KMS-11 (cell line): ENCODE measurements around the gene GABBR2.

Experiments used
- H2AFZ ChIP-seq: fragments of 200-600 bp; sonication (generic); 2 replicates; pipeline ENCODE4 v1.6.1; 2016; ENCODE audit warnings: antibody characterized with exemption, mixed run types, low read depth
- H3K27ac ChIP-seq: fragments of 200-600 bp; sonication (generic); 2 replicates; pipeline ENCODE4 v1.6.1; 2016; ENCODE audit warnings: mild to moderate bottlenecking, mixed run types
- H3K27me3 ChIP-seq: fragments of 200-600 bp; sonication (generic); 2 replicates; pipeline ENCODE4 v1.6.1; 2017; ENCODE audit warnings: mild to moderate bottlenecking, low read depth, mixed run types, moderate library complexity; ENCODE audit not compliant: insufficient read depth
- H3K36me3 ChIP-seq: fragments of 200-600 bp; sonication (generic); 2 replicates; pipeline ENCODE4 v1.6.1; 2017; ENCODE audit warnings: mild to moderate bottlenecking, mixed run types; ENCODE audit not compliant: insufficient read depth
- H3K4me1 ChIP-seq: fragments of 200-600 bp; sonication (generic); 2 replicates; pipeline ENCODE4 v1.6.1; 2016; ENCODE audit warnings: mild to moderate bottlenecking, low read depth, mixed run types; ENCODE audit not compliant: poor library complexity, severe bottlenecking
- H3K4me2 ChIP-seq: fragments of 200-600 bp; sonication (generic); 2 replicates; pipeline ENCODE4 v1.7.0; 2016; ENCODE audit warnings: mild to moderate bottlenecking, mixed run types
- H3K4me3 ChIP-seq: fragments of 200-600 bp; sonication (generic); IDR thresholded peaks from 2 replicates; pipeline ENCODE4 v1.6.1; 2017; ENCODE audit warnings: low read depth, low read length, mixed read lengths; ENCODE audit not compliant: insufficient read depth
- H3K79me2 ChIP-seq: fragments of 200-600 bp; sonication (generic); 2 replicates; pipeline ENCODE4 v1.6.1; 2016; ENCODE audit warnings: low read depth, mixed run types; ENCODE audit not compliant: insufficient read depth
- H3K9ac ChIP-seq: fragments of 200-600 bp; sonication (generic); 2 replicates; pipeline ENCODE4 v1.6.1; 2016; ENCODE audit warnings: mild to moderate bottlenecking, mixed run types
- H4K20me1 ChIP-seq: fragments of 200-600 bp; sonication (generic); 2 replicates; pipeline ENCODE4 v1.6.1; 2016; ENCODE audit warnings: mild to moderate bottlenecking, mixed run types; ENCODE audit not compliant: insufficient read depth
- TF ChIP-seq, protein P1 (sequence below): fragments of 200-600 bp; sonication (generic); conservative IDR thresholded peaks from 2 replicates; pipeline ENCODE4 v1.6.1; 2017; ENCODE audit warnings: low read depth, mild to moderate bottlenecking, antibody characterized with exemption, low read length, moderate library complexity, mixed read lengths

The GABBR2 gene

GRCh38 chr9:98538626-98539031 lies 170.1 kb downstream of the GABBR2 start:
- no peak overlapping the region for H3K4me2 ChIP-seq
- no peaks in the 10 kb centered on the region for H3K36me3 ChIP-seq
- H3K4me1 ChIP-seq: no peaks in the 10 kb centered on the region
- H2AFZ ChIP-seq: no peak overlapping the region
- H3K79me2 ChIP-seq: no peaks in the 10 kb centered on the region
- no peaks in the 10 kb centered on the region for H4K20me1 ChIP-seq
- TF ChIP-seq, protein P1, sequence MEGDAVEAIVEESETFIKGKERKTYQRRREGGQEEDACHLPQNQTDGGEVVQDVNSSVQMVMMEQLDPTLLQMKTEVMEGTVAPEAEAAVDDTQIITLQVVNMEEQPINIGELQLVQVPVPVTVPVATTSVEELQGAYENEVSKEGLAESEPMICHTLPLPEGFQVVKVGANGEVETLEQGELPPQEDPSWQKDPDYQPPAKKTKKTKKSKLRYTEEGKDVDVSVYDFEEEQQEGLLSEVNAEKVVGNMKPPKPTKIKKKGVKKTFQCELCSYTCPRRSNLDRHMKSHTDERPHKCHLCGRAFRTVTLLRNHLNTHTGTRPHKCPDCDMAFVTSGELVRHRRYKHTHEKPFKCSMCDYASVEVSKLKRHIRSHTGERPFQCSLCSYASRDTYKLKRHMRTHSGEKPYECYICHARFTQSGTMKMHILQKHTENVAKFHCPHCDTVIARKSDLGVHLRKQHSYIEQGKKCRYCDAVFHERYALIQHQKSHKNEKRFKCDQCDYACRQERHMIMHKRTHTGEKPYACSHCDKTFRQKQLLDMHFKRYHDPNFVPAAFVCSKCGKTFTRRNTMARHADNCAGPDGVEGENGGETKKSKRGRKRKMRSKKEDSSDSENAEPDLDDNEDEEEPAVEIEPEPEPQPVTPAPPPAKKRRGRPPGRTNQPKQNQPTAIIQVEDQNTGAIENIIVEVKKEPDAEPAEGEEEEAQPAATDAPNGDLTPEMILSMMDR: no peak
- H3K27me3 ChIP-seq: no peaks in the 10 kb centered on the region
- H3K4me3 ChIP-seq: no peak overlapping the region
- no peak overlapping the region for H3K9ac ChIP-seq
- H3K27ac ChIP-seq: no peak overlapping the region

- no peaks in the 10 kb centered on the region for H3K4me1 ChIP-seq
- TF ChIP-seq, protein P1: no peak
- H2AFZ ChIP-seq: no peak overlapping the region
- no peaks in the 10 kb centered on the region for H3K79me2 ChIP-seq
- no peak overlapping the region for H3K9ac ChIP-seq
- no peak overlapping the region for H3K4me2 ChIP-seq
- H3K27ac ChIP-seq: no peak overlapping the region
- H3K27me3 ChIP-seq: no peaks in the 10 kb centered on the region
- no peaks in the 10 kb centered on the region for H3K36me3 ChIP-seq
- H3K4me3 ChIP-seq: no peak overlapping the region
- no peaks in the 10 kb centered on the region for H4K20me1 ChIP-seq
These were observed 170.5 kb downstream of the GABBR2 start for GRCh38 chr9:98538203-98538602.

DNA sequence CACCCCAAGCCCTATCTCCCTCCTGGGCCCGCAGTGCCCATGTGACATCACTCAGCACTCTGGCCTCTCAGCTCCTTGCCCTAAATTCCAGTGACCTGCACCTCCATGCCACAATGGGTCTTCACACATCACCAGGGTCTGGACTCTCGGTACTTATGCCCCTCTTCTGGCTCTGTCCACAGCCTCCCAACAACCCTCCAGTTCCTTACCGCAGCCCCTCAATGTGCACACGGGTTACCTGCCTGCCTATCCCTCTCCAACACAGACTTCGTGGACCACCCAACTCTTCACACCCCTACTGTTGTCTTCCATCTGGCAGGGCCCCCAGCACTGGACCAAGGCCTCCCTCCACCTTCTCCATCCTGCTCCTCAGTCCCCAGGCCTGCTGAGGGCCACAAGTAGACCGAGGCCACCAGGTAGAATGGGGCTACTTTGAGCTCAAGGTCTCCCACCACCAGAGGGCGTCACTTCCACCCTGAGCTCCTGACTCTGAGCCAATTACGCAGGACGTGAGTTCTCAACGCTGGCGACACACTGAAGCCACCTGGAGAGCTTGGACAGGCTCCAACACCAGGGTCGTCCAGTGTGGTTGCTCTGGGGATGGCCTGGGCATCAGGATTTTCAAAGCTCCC lies 172.1 kb downstream of the GABBR2 start:
- no peaks in the 10 kb centered on the region for H3K36me3 ChIP-seq
- no peaks in the 10 kb centered on the region for H3K4me1 ChIP-seq
- H3K9ac ChIP-seq: no peak overlapping the region
- H3K4me3 ChIP-seq: no peak overlapping the region
- no peak overlapping the region for H3K27ac ChIP-seq
- TF ChIP-seq, protein P1: peak; percentile 55
- H3K27me3 ChIP-seq: no peaks in the 10 kb centered on the region
- H3K4me2 ChIP-seq: no peak overlapping the region
- no peak overlapping the region for H2AFZ ChIP-seq
- H4K20me1 ChIP-seq: no peaks in the 10 kb centered on the region
- no peaks in the 10 kb centered on the region for H3K79me2 ChIP-seq

DNA sequence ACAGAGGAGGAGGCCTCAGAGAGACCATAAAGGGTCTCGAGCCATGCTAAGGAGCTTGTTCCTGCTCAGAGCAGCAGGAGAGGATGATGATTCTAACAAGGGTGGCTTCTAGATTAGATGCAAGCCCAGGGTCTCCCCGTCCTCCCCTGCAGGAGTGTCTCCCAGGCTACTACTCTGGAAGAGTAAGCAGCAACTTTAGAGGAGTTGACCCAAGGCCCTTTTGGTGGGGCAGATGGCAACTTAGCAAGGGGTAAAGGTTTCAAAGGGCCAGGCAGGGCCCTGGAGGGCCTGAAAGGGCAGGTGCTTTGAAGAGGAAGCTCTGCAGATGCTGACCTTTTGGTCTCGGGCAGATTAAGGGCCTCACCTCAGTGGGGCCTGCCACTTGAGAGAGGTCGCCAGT lies 174.9 kb downstream of the GABBR2 start:
- H3K79me2 ChIP-seq: no peaks in the 10 kb centered on the region
- no peak overlapping the region for H2AFZ ChIP-seq
- H3K36me3 ChIP-seq: no peaks in the 10 kb centered on the region
- H3K4me1 ChIP-seq: no peaks in the 10 kb centered on the region
- H4K20me1 ChIP-seq: no peaks in the 10 kb centered on the region
- H3K4me3 ChIP-seq: no peak overlapping the region
- no peak overlapping the region for H3K9ac ChIP-seq
- H3K27me3 ChIP-seq: no peaks in the 10 kb centered on the region
- no peak overlapping the region for H3K27ac ChIP-seq
- TF ChIP-seq, protein P1: no peak
- H3K4me2 ChIP-seq: no peak overlapping the region
